HG03342 (cell line): ENCODE data around the gene ZNF526.

Experiments
- ATAC-seq: cut with Tn5 transposase; IDR thresholded peaks from one replicate; pipeline ENCODE4 v1.9.1; 2021; ENCODE audit warnings: mild to moderate bottlenecking, moderate library complexity; ENCODE audit not compliant: unreplicated experiment

The ZNF526 gene

GRCh38 chr19:42246143-42246921 lies 26.2 kb downstream of the ZNF526 start:
- ATAC-seq, result no peak

GRCh38 chr19:42246922-42247639 lies 27.0 kb downstream of the ZNF526 start:
- ATAC-seq, result no peak

- ATAC-seq, result no peak
Measured at GRCh38 chr19:42247640-42248199, 27.6 kb downstream of the ZNF526 start.

GRCh38 chr19:42248270-42249148 lies 28.4 kb downstream of the ZNF526 start:
- no peak for ATAC-seq

- ATAC-seq, result no peak
Measured at GRCh38 chr19:42249149-42249750, 29.1 kb downstream of the ZNF526 start.

- no peak for ATAC-seq
Measured at GRCh38 chr19:42249769-42250168, 29.7 kb downstream of the ZNF526 start.

GRCh38 chr19:42250183-42250665 lies 30.1 kb downstream of the ZNF526 start:
- no peak for ATAC-seq

- no peak for ATAC-seq
Measured at GRCh38 chr19:42250666-42251531, 30.8 kb downstream of the ZNF526 start.

GRCh38 chr19:42251572-42252358 lies 31.7 kb downstream of the ZNF526 start:
- ATAC-seq, result no peak

GRCh38 chr19:42252365-42253244 lies 32.5 kb downstream of the ZNF526 start:
- ATAC-seq, result no peak

- ATAC-seq, result peak; percentile 22
Measured at GRCh38 chr19:42253245-42254088, 33.4 kb downstream of the ZNF526 start.

GRCh38 chr19:42254089-42254849 lies 34.2 kb downstream of the ZNF526 start:
- peak; percentile 26 for ATAC-seq

GRCh38 chr19:42254850-42255765 lies 35.0 kb downstream of the ZNF526 start, which contains the start of gene ERF:
ERF (minus strand) TSS chr19:42255128; CDS start chr19:42254999, 129 bp downstream.
- peak; percentile 55 for ATAC-seq

GRCh38 chr19:42255766-42256745 lies 35.9 kb downstream of the ZNF526 start:
- no peak for ATAC-seq
